Measurements from ENCODE around the gene ZNF44. TPM values are rescaled to one million over a fixed set of nuclear protein-coding genes. Genes with fewer than 3 reads are reported as not detected.
A peak's percentile ranks its signal among the peaks of the same experiment; 100 is the strongest.

ZNF44 gene
- total and polyA plus RNA-seq, 2 of the 13 experiments (the other 11 are each of a cell fraction or from before 2014, with no cell fraction given): 6.9 to 15.7 TPM

- TF ChIP-seq NR2F2 (IDR thresholded peaks at IDR 0.05; ENCODE audit: borderline replicate concordance, low read depth) (peak; percentile 87), TGIF2 (CRISPR knock-in tag; IDR thresholded peaks at IDR 0.05) (peak; percentile 85), ZNF678 (CRISPR knock-in tag; IDR thresholded peaks at IDR 0.05) (no peak), TP53 (CRISPR knock-in tag; conservative IDR thresholded peaks at IDR 0.05) (no peak), JDP2 (CRISPR knock-in tag; IDR thresholded peaks at IDR 0.05; ENCODE audit: borderline replicate concordance) (no peak), FOXO1 (CRISPR knock-in tag; IDR thresholded peaks at IDR 0.05) (no peak), ZNF431 (CRISPR knock-in tag; IDR thresholded peaks at IDR 0.05; ENCODE audit: borderline replicate concordance, low read depth) (no peak), ZNF768 (CRISPR knock-in tag; IDR thresholded peaks at IDR 0.05) (peak; percentile 13; the same call in 1 of the 2 replicates), MNT (IDR thresholded peaks at IDR 0.05) (peak; percentile 5; the same call in 1 of the 2 replicates), SP5 (CRISPR knock-in tag; IDR thresholded peaks at IDR 0.05; ENCODE audit: borderline replicate concordance, low read depth) (0 out of 2 replicates have a peak, but pooled peaks have one; percentile 44), DNMT3B (CRISPR knock-in tag; conservative IDR thresholded peaks at IDR 0.05) (no peak), PAX8 (CRISPR knock-in tag; IDR thresholded peaks at IDR 0.05; ENCODE audit: borderline replicate concordance) (no peak; the same call in 1 of the 2 replicates), ZNF513 (CRISPR knock-in tag; conservative IDR thresholded peaks at IDR 0.05) (no peak), HES4 (CRISPR knock-in tag; IDR thresholded peaks at IDR 0.05; ENCODE audit: borderline replicate concordance) (peak; percentile 57; the same call in 1 of the 2 replicates), ERF (CRISPR knock-in tag; IDR thresholded peaks at IDR 0.05) (peak; percentile 67), ZNF546 (CRISPR knock-in tag; conservative IDR thresholded peaks at IDR 0.05) (no peak), ZNF576 (CRISPR knock-in tag; IDR thresholded peaks at IDR 0.05) (no peak), NFE2 (CRISPR knock-in tag; IDR thresholded peaks at IDR 0.05) (no peak), SAP130 (CRISPR knock-in tag; IDR thresholded peaks at IDR 0.05; ENCODE audit: low read depth) (peak; percentile 93), ZNF589 (CRISPR knock-in tag; conservative IDR thresholded peaks at IDR 0.05) (no peak), ZEB1 (IDR thresholded peaks at IDR 0.05; ENCODE audit: insufficient replicate concordance, low read depth) (no peak), IRF1 (CRISPR knock-in tag; IDR thresholded peaks at IDR 0.05; ENCODE audit: low read depth) (no peak), ZSCAN21 (CRISPR knock-in tag; IDR thresholded peaks at IDR 0.05; ENCODE audit: borderline replicate concordance) (no peak), TAF1 (CRISPR knock-in tag; IDR thresholded peaks at IDR 0.05) (peak; percentile 54), ZNF383 (CRISPR knock-in tag; IDR thresholded peaks at IDR 0.05; ENCODE audit: borderline replicate concordance) (no peak), SRSF4 (IDR thresholded peaks at IDR 0.05; ENCODE audit: low read depth, low read length, poor library complexity, severe bottlenecking) (no peak), ZSCAN25 (CRISPR knock-in tag; IDR thresholded peaks at IDR 0.05) (peak; percentile 71; the same call in 1 of the 2 replicates)
Measured at GRCh38 chr19:12294249-12295158, at the start of gene ZNF44 (continued).

Data from HepG2 (cell line).